ENCODE data around the gene SLC13A3.

The SLC13A3 gene

GRCh38 chr20:46605181-46605580 is 46.1 kb downstream of the SLC13A3 start:
- no peak for DNase-seq (ENCODE audit: low read depth)

GRCh38 chr20:46604551-46605133 is 46.6 kb downstream of the SLC13A3 start:
- DNase-seq (ENCODE audit: low read depth): no peak

DNA sequence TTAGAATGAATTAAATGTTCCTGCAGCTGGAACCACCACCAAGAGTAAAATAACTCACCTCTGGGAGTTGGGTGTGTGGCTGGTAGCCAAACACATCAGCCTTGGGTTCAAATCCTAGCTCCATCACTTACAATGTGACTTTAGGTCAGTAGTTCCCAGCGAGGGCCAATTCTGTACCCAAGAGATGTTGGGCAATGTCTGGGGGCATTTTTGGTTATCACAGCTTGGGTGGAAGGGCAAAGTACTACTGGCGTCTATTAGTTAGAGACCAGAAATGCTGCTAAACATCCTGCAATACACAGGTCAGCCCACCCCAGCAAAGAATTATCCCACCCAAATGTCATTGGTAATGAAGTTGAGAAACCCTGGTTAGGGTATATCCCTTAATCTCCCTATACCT is 48.8 kb downstream of the SLC13A3 start:
- no peak for DNase-seq (ENCODE audit: low read depth)

DNA sequence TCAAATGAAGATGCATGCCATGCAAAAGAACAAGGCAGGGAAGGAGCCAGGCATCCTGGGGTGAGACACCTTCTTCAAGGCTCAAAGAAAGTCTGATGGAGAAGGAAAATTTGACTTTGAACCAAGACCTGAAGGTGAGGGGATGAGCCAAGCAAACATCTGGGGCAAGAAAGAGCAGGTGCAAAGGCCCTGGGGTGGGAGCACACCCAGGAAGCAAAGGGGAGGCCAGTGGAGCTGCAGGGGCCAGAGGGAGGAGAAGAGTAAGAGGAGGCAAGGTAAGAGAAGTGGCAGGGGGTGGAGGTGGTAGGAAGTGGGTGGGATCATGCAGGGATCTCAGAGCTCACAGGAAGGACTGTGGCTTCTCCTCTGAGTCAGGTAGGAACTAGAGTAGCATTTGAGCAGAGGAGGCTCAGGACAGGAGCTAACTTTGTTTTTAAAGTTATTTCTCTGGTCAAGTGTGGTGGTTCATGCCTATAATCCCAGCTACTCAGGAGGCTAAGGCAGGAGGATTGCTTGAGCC is 49.6 kb downstream of the SLC13A3 start:
- DNase-seq (ENCODE audit: low read depth): no peak

DNA sequence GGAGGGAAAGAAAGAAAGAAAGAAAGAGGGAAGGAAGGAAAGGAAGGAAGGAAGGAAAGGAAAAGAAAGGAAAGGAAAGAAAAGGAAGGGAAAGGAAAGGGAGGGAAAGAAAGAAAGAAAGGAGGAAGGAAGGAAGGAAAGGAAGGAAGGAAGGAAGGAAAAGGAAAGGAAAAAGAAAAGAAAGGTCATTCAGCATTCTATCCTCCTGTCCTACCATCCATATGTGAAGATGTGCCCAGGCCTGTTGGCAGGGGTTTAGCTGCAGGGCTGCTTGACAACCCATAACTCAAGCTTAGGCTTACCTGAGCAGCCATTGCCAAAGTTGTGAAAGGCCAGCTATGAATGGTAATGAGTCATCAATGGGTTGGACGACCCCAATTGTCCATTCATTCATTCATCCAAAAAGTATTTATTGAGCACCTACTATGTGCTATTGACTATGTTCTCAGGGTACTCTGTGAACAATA is 50.9 kb downstream of the SLC13A3 start:
- DNase-seq (ENCODE audit: low read depth): no peak

- no peak for DNase-seq (ENCODE audit: low read depth)
These were observed 51.9 kb downstream of the SLC13A3 start for GRCh38 chr20:46599227-46599987.

GRCh38 chr20:46595933-46596332 is 55.3 kb downstream of the SLC13A3 start:
- DNase-seq (ENCODE audit: low read depth): no peak

DNA sequence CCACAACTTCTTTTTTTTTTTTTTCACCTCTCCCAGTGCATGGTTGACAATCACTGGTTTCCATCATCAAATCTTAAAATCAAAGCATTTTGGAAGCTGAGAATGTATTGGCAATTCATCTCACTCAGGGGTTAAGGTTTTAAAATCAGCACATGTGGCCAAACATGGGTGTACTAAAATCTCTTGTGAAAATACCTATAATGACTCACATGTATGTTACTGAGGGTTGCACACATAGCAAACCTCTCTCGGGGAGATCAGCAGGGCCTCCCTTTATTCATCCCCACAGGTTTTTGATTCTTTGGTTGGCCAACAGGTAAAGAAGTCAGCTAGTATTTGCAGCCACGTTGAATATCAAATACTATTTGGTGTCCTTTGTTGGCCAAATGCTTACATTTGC is 56.5 kb downstream of the SLC13A3 start:
- DNase-seq (ENCODE audit: low read depth): no peak

DNA sequence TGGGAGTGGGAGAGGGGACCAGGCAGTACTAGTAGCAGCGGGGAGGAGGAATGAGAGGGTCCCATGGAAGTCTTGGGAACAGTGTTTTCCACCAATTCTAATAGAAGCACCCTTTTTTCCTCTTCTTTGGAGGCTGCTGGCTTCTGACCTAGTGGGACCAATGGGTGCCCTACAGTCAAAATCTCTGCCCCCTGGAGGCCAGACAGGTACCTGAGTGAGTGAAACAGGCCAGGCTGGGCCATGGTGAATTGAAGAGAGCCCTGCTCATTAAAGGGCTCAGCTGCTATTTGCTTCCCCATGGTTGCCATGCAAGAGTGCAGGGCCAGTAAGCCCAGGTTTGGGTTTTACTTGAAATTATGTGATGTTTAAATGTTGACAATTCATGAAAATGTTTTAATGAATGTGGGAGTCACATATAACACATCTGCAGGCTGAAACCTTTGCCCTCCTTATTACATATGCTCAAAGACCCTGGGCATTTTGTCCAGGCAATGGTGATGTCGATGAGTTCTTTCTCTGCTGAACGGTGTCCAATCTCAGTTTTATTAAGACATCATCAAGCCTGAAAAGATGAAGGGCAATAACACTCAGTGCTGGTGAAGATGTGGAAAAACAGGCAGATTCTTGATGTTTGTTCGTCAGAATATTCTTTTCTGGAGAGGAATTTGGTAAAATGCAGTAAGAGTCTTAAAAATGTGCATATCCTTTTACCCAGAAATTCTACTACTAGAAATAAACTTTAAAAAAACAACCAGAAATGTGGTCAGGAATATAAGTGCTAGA is 58.5 kb downstream of the SLC13A3 start:
- no peak for DNase-seq (ENCODE audit: low read depth)

DNA sequence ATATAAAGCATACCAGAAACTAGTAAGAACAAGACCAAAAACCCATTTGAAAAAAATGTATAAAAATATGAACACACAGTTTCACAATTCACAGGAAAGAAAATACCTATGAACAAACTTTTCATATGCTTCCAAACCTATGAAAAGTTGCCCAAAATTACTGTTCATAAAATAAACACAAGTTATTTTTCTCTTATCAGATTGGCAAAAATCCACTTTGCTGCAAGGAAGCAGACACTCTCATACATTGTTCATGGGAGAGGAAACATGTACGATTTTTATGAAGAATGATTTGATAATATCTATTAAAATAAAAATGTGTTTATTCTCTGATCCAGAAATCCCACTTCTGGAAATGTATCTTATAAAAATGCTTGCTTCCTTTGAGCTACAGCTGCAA is 60.8 kb downstream of the SLC13A3 start:
- DNase-seq (ENCODE audit: low read depth): no peak

GRCh38 chr20:46588532-46589511 is 62.4 kb downstream of the SLC13A3 start:
- DNase-seq (ENCODE audit: low read depth): no peak

- no peak for DNase-seq (ENCODE audit: low read depth)
These were observed 63.3 kb downstream of the SLC13A3 start for GRCh38 chr20:46587986-46588385.

- no peak for DNase-seq (ENCODE audit: low read depth)
These were observed 64.5 kb downstream of the SLC13A3 start for GRCh38 chr20:46586724-46587123.

GRCh38 chr20:46584508-46584907 is 66.8 kb downstream of the SLC13A3 start:
- no peak for DNase-seq (ENCODE audit: low read depth)

- DNase-seq (ENCODE audit: low read depth): no peak
These were observed 67.6 kb downstream of the SLC13A3 start for GRCh38 chr20:46583411-46584214.

DNA sequence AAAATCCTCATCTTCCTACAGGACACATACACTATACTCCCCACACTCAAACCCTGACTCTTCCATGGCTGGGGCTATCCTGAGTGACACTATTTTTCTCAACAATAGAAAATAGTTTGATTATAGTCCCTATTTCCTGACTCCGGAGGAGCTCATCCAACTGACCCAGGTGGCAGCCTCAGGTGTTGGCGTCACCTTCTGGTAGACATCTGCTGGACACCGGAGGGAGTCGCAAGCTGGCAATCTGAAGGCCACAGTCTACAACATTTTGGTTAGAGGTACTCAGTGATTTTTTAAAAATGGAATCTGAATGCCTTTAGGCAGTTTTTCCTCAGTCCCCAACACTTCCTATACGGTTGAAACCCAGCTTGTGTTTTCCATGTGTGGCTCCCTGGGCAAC is 68.6 kb downstream of the SLC13A3 start:
- DNase-seq (ENCODE audit: low read depth): no peak

GRCh38 chr20:46581391-46581790 is 69.9 kb downstream of the SLC13A3 start:
- no peak for DNase-seq (ENCODE audit: low read depth)

- no peak for DNase-seq (ENCODE audit: low read depth)
These were observed 70.5 kb downstream of the SLC13A3 start for GRCh38 chr20:46580613-46581205.

DNA sequence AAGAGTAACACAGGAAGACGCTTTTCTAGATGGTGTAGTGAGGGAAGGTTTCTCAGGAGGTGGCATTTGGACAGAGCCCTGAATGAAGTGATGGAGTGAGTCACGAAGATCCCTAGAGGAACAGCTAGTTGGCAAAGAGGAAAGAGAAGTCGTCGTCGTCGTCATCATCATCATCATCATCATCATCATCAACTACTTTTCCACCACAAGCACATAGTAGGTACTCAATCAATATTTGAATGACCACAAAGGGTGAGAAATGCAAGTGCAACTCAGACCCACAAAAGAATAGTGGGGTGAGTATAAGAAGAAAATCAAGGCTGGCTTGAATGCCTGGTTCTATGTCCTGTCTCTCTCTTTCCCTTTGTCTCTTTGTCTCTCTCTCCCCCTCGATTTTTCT is 72.5 kb downstream of the SLC13A3 start:
- no peak for DNase-seq (ENCODE audit: low read depth)

- no peak for DNase-seq (ENCODE audit: low read depth)
These were observed 74.4 kb downstream of the SLC13A3 start for GRCh38 chr20:46576774-46577395.
